H9 (cell line): ENCODE data around the gene DECR2. TPM values are rescaled to one million over a fixed set of nuclear protein-coding genes. Genes with fewer than 3 reads are reported as not detected.

Source experiments
- DNase-seq: peaks from one replicate; pipeline ENCODE4 v3.0.0-alpha.2; 2017
- H2AFZ ChIP-seq: one replicate; pipeline ENCODE4 v1.6.1; 2013; ENCODE audit warnings: mild to moderate bottlenecking, low read length, control low read depth, moderate library complexity
- H2AK5ac ChIP-seq: 2 replicates; pipeline ENCODE4 v1.6.1; 2013; ENCODE audit warnings: low read length, control low read depth, mixed read lengths; ENCODE audit not compliant: insufficient read length
- H2BK120ac ChIP-seq: one replicate; pipeline ENCODE4 v1.6.1; 2013; ENCODE audit warnings: low read depth, mild to moderate bottlenecking, low read length, control low read depth, inconsistent platforms; ENCODE audit not compliant: poor library complexity, severe bottlenecking
- H2BK12ac ChIP-seq: 2 replicates; pipeline ENCODE4 v1.6.1; 2013; ENCODE audit warnings: low read length, control low read depth, mixed read lengths, low read depth; ENCODE audit not compliant: insufficient read length
- H2BK15ac ChIP-seq: 2 replicates; pipeline ENCODE4 v1.6.1; 2013; ENCODE audit warnings: low read depth, low read length, control low read depth
- H2BK20ac ChIP-seq: one replicate; pipeline ENCODE4 v1.6.1; 2013; ENCODE audit warnings: low read depth, mild to moderate bottlenecking, low read length, control low read depth, inconsistent platforms; ENCODE audit not compliant: poor library complexity, severe bottlenecking
- H2BK5ac ChIP-seq: 2 replicates; pipeline ENCODE4 v1.6.1; 2013; ENCODE audit warnings: low read length, control low read depth, mixed read lengths; ENCODE audit not compliant: insufficient read length
- H3K14ac ChIP-seq: 2 replicates; pipeline ENCODE4 v1.6.1; 2013; ENCODE audit warnings: low read length, control low read depth; ENCODE audit not compliant: insufficient read depth
- H3K18ac ChIP-seq: 2 replicates; pipeline ENCODE4 v1.6.1; 2013; ENCODE audit warnings: low read depth, mild to moderate bottlenecking, mixed read lengths, low read length, control low read depth; ENCODE audit not compliant: insufficient read length
- H3K23ac ChIP-seq: 2 replicates; pipeline ENCODE4 v1.6.1; 2013; ENCODE audit warnings: low read length, control low read depth, mixed read lengths, low read depth; ENCODE audit not compliant: insufficient read length
- H3K23me2 ChIP-seq: 2 replicates; pipeline ENCODE4 v1.6.1; 2013; ENCODE audit warnings: low read depth, mild to moderate bottlenecking, mixed read lengths, low read length, control low read depth; ENCODE audit not compliant: insufficient read length, poor library complexity, severe bottlenecking
- H3K27ac ChIP-seq: 2 replicates; pipeline ENCODE4 v1.5.1; 2013; ENCODE audit warnings: low read length, control low read depth, mixed read lengths, low read depth; ENCODE audit not compliant: insufficient read length
- H3K27me3 ChIP-seq: 2 replicates; pipeline ENCODE4 v1.6.1; 2013; ENCODE audit warnings: low read length, control low read depth, inconsistent platforms; ENCODE audit not compliant: insufficient read depth
- H3K4ac ChIP-seq: 2 replicates; pipeline ENCODE4 v1.6.1; 2013; ENCODE audit warnings: low read depth, mild to moderate bottlenecking, control low read depth, inconsistent platforms, low read length, moderate library complexity
- H3K4me1 ChIP-seq: 2 replicates; pipeline ENCODE4 v1.6.1; 2013; ENCODE audit warnings: low read length, control low read depth, inconsistent platforms; ENCODE audit not compliant: insufficient read depth
- H3K4me2 ChIP-seq: 2 replicates; pipeline ENCODE4 v1.6.1; 2013; ENCODE audit warnings: low read length, control low read depth, mixed read lengths; ENCODE audit not compliant: insufficient read length, insufficient read depth
- H3K56ac ChIP-seq: 2 replicates; pipeline ENCODE4 v1.6.1; 2013; ENCODE audit warnings: low read depth, mild to moderate bottlenecking, mixed read lengths, low read length, control low read depth; ENCODE audit not compliant: insufficient read length
- H3K79me1 ChIP-seq: 2 replicates; pipeline ENCODE4 v1.6.1; 2013; ENCODE audit warnings: low read depth, mild to moderate bottlenecking, moderate library complexity, low read length, control low read depth, inconsistent platforms; ENCODE audit not compliant: insufficient read depth, poor library complexity, severe bottlenecking
- H3K79me2 ChIP-seq: 2 replicates; pipeline ENCODE4 v1.6.1; 2013; ENCODE audit warnings: low read length, control low read depth, inconsistent platforms; ENCODE audit not compliant: insufficient read depth
- H3K9ac ChIP-seq: 2 replicates; pipeline ENCODE4 v1.6.1; 2013; ENCODE audit warnings: low read length, control low read depth, mixed read lengths; ENCODE audit not compliant: insufficient read length; ENCODE audit errors: extremely low read depth
- H3K9me3 ChIP-seq: one replicate; pipeline ENCODE4 v1.6.1; 2013; ENCODE audit warnings: low read depth, low read length, inconsistent platforms; ENCODE audit not compliant: control insufficient read depth
- H3T11ph ChIP-seq: one replicate; pipeline ENCODE4 v1.6.1; 2013; ENCODE audit warnings: mild to moderate bottlenecking, low read length, control low read depth, inconsistent platforms
- H4K20me1 ChIP-seq: one replicate; pipeline ENCODE4 v1.6.1; 2013; ENCODE audit not compliant: control insufficient read depth, insufficient read length, insufficient read depth
- H4K5ac ChIP-seq: 2 replicates; pipeline ENCODE4 v1.6.1; 2013; ENCODE audit warnings: low read depth, mild to moderate bottlenecking, mixed read lengths, low read length, control low read depth; ENCODE audit not compliant: insufficient read length
- H4K8ac ChIP-seq: replicated peaks from 2 replicates; pipeline ENCODE4 v1.6.1; 2013; ENCODE audit warnings: low read length, control low read depth, mixed read lengths, low read depth; ENCODE audit not compliant: insufficient read length
- H4K91ac ChIP-seq: 2 replicates; pipeline ENCODE4 v1.6.1; 2013; ENCODE audit warnings: low read depth, mild to moderate bottlenecking, moderate library complexity, mixed read lengths, low read length, control low read depth; ENCODE audit not compliant: insufficient read length
- H3K27ac Mint-ChIP-seq, 3 experiments: 2 replicates in 2 of 3; 3 replicates in 1 of 3; pipeline ENCODE4 v1.8.0; 2020 to 2021; ENCODE audit warnings: mixed read lengths in 3 of 3, mild to moderate bottlenecking in 1 of 3, moderate library complexity in 1 of 3
- H3K27me3 Mint-ChIP-seq: 2 replicates; pipeline ENCODE4 v1.8.0; 2021; ENCODE audit warnings: low read depth, mild to moderate bottlenecking, moderate library complexity, mixed read lengths
- H3K36me3 Mint-ChIP-seq, 3 experiments: 2 replicates in 2 of 3; 3 replicates in 1 of 3; pipeline ENCODE4 v1.8.0; 2020 to 2021; ENCODE audit warnings: low read depth in 3 of 3, mixed read lengths in 3 of 3; ENCODE audit not compliant: insufficient read depth in 1 of 3
- H3K4me1 Mint-ChIP-seq, 2 experiments: 2 replicates each; pipeline ENCODE4 v1.8.0; 2020; ENCODE audit warnings: mixed read lengths in 2 of 2
- H3K4me3 Mint-ChIP-seq, 2 experiments: 2 replicates in 1 of 2; 3 replicates in 1 of 2; pipeline ENCODE4 v1.8.0; 2020 to 2021; ENCODE audit warnings: mild to moderate bottlenecking in 2 of 2, mixed read lengths in 2 of 2, moderate library complexity in 1 of 2
- H3K9me3 Mint-ChIP-seq, 2 experiments: 2 replicates in 1 of 2; 3 replicates in 1 of 2; pipeline ENCODE4 v1.8.0; 2020; ENCODE audit warnings: mild to moderate bottlenecking in 2 of 2, mixed read lengths in 2 of 2, moderate library complexity in 1 of 2
- WGBS: extraction: QIAGEN DNeasy Blood & Tissue Kit; methylation state at CpG from one replicate; pipeline ENCODE4 v1.1.7; 2013; ENCODE audit warnings: missing lambda C conversion rate, low lambda C conversion rate, mixed read lengths; ENCODE audit not compliant: insufficient read length; ENCODE audit errors: extremely low coverage; 5-methylcytosine and 5-hydroxymethylcytosine counted together
- total RNA-seq: library from RNA; stranded (reverse); gene quantifications from 2 replicates; pipeline ENCODE4 v1.2.1, GENCODE V29; 2021
- TF ChIP-seq, protein P1 (sequence below): fragments of 200-600 bp; sonication (generic); conservative IDR thresholded peaks from 3 replicates; pipeline ENCODE4 v1.8.0; 2021; ENCODE audit warnings: antibody characterized with exemption, mild to moderate bottlenecking

DECR2 gene
- total RNA-seq, 1 experiment from 2014 or later, result 39.3 TPM

DNA sequence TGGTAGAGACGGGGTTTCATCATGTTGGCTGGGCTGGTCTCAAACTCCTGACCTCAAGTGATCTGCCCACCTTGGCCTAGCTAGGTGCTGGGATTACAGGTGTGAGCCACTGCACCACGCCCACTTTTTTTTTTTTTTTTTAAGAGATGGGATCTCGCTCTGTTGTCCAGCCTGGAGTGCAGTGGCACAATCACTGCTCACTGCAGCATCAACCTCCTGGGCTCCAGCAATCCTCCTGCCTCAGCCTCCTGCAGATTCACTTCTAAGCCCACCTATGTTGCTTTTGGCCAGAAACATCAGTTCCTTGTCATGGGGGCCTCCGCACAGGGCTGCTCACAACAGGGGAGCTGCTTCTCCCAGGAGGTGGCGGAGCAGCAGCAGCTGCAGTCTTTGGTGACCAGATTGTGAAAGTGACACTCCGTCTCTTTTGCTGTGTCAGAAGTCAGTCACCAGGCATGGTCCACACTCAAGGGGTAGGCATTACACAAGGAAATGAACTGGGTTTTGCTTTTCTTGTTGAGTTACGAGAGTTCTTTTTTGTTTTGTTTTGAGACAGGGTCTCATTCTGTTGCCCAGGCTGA lies 9.1 kb upstream of the DECR2 start:
- no peaks in the 10 kb centered on the region; the same call in 1 of the 2 replicates for H3K4me1 ChIP-seq
- Mint-ChIP-seq H3K9me3 (peaks cover 7 to 14% of the 10 kb centered on the region in 2 experiments), H3K4me3 (no peak overlapping the region), H3K27me3 (no peaks in the 10 kb centered on the region), H3K4me1 (peaks cover 28 to 31% of the 10 kb centered on the region in 2 experiments), H3K27ac (no peak overlapping the region; a peak in 1 of 7 replicates), H3K36me3 (peaks cover 7 to 11% (median 8%) of the 10 kb centered on the region in 3 experiments; a peak in 5 of 7 replicates)
- H3K79me2 ChIP-seq, result no peaks in the 10 kb centered on the region
- no peak overlapping the region for H2BK12ac ChIP-seq
- H2BK20ac ChIP-seq, result no peak overlapping the region
- H3K9ac ChIP-seq, result no peak overlapping the region
- no peak overlapping the region for H3K4me2 ChIP-seq
- DNase-seq, result no peak
- H3K23me2 ChIP-seq, result no peaks in the 10 kb centered on the region
- H4K91ac ChIP-seq, result no peak overlapping the region
- no peak overlapping the region for H3K18ac ChIP-seq
- no peak overlapping the region for H3T11ph ChIP-seq
- H3K9me3 ChIP-seq, result no peaks in the 10 kb centered on the region
- no CpG with 5 or more reads among the region's 7 CpGs for WGBS
- no peak overlapping the region for H3K4ac ChIP-seq
- H4K8ac ChIP-seq, result no peak overlapping the region
- H3K27me3 ChIP-seq, result no peaks in the 10 kb centered on the region
- no peak overlapping the region for H2BK5ac ChIP-seq
- no peak overlapping the region for H3K56ac ChIP-seq
- H2BK15ac ChIP-seq, result no peak overlapping the region
- no peak overlapping the region for H3K27ac ChIP-seq
- no peaks in the 10 kb centered on the region for H3K79me1 ChIP-seq
- no peaks in the 10 kb centered on the region for H4K20me1 ChIP-seq
- TF ChIP-seq, protein P1, sequence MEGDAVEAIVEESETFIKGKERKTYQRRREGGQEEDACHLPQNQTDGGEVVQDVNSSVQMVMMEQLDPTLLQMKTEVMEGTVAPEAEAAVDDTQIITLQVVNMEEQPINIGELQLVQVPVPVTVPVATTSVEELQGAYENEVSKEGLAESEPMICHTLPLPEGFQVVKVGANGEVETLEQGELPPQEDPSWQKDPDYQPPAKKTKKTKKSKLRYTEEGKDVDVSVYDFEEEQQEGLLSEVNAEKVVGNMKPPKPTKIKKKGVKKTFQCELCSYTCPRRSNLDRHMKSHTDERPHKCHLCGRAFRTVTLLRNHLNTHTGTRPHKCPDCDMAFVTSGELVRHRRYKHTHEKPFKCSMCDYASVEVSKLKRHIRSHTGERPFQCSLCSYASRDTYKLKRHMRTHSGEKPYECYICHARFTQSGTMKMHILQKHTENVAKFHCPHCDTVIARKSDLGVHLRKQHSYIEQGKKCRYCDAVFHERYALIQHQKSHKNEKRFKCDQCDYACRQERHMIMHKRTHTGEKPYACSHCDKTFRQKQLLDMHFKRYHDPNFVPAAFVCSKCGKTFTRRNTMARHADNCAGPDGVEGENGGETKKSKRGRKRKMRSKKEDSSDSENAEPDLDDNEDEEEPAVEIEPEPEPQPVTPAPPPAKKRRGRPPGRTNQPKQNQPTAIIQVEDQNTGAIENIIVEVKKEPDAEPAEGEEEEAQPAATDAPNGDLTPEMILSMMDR, result no peak
- no peak overlapping the region for H3K23ac ChIP-seq
- H2BK120ac ChIP-seq, result no peak overlapping the region
- H3K14ac ChIP-seq, result no peak overlapping the region
- no peak overlapping the region for H2AFZ ChIP-seq
- no peak overlapping the region for H4K5ac ChIP-seq
- no peak overlapping the region for H2AK5ac ChIP-seq
